ENCODE measurements around the gene AGL.
"Not testable (repeated sequence)": the region's sequence is repeated elsewhere in the genome, so short reads cannot be mapped to it uniquely, and the experiment has no call there.

The AGL gene

GRCh38 chr1:99945174-99945573 is 95.0 kb downstream of the AGL start:
- no peak for DNase-seq

GRCh38 chr1:99950486-99950885 is 100.3 kb downstream of the AGL start:
- DNase-seq: no peak

- no peak for DNase-seq
These were observed 102.4 kb downstream of the AGL start for GRCh38 chr1:99952522-99952921.

DNA sequence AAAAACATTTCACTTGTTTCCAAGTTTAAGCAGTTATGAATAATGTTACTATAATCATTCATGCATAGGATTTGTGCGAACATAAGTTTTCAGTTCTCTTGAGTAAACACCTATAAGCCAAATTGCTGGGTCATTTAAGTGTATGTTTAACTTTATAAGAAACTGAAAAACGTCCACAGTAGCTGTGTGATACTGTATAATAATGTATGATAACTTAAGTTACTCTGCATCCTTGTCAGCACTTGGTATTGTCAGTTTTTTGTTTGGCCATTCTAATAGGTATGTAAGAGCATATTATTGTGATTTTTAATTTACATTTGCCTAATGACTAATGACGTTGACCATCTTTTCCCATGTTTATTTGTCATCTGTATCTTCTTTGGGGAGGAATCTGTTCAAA is 105.2 kb downstream of the AGL start:
- DNase-seq: no peak

DNA sequence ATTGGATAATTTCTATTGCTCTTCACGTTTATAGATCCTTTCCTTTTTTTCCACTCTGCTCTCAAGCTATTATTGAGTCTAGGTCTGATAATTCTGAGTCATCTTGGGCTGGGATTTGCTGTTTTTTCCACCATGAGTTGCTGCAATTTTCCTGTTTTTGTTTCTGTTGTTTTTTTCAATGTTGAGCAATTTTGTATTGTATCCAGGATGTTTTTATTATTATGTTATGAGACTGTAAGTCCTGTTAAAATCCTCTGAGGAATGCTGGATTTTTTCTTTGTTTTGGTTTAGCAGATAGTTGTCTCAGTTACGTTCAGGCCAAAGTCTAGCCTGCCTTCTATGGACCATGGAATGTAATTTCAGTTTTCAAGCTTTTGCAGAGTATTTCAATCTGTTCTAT is 106.6 kb downstream of the AGL start:
- DNase-seq: no peak

GRCh38 chr1:99957818-99958217 is 107.7 kb downstream of the AGL start:
- DNase-seq: no peak

DNA sequence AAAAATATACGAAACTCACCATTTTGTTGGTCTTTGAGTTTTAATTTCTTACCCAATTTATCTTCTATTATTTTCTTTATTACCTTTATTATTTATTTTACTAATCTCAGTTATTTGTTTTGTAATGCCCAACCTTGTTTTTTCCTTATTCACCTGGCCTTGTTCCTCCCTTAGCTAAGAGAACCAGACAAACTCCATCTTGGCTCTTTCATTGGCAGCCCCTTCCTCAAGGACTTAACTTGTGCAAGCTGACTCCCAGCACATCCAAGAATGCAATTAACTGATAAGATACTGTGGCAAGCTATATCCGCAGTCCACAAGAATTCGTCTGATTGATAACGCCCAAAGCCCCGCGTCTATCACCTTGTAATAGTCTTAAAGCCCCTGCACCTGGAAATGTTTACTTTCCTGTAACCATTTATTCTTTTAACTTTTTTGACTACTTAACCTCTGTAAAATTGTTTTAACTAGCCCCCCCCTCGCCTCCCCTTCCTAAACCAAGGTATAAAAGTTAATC is 109.1 kb downstream of the AGL start:
- DNase-seq: not testable (repeated sequence)

DNA sequence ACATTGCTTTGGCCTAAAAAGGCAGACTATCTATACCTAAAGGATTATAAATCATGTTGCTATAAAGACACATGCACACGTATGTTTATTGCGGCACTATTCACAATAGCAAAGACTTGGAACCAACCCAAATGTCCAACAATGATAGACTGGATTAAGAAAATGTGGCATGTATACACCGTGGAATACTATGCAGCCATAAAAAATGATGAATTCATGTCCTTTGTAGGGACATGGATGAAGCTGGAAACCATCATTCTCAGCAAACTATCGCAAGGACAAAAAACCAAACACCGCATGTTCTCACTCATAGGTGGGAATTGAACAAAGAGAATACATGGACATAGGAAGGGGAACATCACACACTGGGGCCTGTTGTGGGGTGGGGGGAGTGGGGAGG is 110.1 kb downstream of the AGL start:
- DNase-seq: not testable (repeated sequence)

DNA sequence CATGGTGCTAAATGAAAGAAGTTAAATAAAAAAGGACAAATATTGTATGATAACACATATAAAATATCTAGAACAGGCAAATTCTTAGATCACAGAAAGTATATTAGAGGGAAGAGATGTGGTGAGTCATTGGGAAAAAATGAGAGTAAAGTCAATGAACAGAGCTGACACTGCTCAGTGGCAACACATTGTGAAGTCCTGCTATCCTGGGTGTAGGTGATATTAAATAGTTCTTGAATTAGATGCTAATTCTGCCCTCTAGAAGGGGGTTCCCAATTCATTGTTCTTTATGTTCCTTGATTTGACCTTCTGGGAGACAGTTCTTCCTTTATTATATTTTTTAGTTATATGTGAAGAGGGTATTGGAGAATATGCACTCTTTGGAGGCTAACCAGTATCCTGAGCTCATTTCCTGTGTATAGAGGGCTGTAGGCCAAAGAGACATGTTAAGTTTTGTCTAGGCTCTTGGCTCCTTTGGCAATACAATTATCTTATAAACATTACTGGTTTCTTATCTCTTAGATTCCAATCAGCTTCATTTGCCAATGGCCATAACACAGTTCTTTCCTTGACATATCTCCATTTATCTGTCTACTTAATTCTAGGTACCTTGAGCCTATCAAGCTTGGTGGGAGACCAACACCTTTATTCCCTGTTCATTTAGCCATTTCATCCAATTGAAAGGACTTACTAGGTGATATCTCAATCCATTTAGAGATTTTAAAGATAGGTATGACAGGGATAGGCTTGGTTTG is 113.1 kb downstream of the AGL start:
- no peak for DNase-seq

GRCh38 chr1:99964806-99965205 is 114.6 kb downstream of the AGL start:
- DNase-seq: no peak

DNA sequence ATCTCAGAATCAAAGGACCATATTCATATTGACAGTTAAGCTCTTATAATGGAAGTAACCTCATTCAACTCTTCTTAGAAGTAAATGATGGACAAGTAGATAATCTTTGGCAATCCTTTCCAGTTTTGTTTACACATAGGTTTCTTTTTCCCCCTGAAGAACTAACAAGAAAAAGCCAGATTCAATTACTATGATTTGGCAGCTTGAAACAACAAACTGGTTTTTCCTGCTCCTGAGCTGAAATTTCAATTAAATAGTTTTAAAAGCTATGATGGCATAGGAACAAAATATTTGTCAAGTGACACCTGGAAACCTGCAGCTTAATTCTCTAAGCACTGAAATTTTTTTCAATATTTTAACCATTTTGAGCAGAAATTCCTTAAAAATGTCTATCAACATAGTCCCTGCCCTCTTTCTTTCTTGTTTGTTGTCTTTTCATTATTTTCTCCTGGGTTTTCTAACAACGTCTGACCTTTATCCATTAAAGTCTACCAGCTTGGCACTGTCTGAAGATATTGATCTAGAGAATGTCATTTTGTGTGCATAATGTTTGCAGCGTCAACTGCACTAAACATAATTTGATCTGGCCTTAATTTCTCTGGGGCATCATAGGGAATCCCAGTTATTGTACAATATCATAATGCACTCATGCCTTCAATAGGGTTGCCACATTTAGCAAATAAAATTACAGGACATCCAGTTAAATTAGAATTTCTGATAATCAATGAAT is 115.7 kb downstream of the AGL start:
- DNase-seq: no peak

DNA sequence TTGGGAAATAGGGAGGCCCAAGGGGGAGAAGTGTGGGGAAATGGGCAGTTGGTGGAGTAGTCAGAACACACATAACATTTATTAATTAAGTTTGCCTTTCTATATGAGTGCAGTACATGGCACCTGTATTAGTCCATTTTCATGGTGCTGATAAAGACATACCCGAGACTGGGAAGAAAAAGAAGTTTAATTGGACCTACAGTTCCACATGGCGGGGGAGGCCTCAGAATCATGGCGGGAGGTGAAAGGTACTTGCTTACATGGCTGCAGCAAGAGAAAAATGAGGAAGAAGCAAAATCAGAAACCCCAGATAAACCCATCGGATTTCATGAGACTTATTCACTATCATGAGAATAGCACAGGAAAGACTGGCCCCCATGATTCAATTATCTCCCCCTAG is 118.1 kb downstream of the AGL start:
- DNase-seq: no peak

GRCh38 chr1:99969260-99969728 is 119.1 kb downstream of the AGL start:
- DNase-seq: no peak

DNA sequence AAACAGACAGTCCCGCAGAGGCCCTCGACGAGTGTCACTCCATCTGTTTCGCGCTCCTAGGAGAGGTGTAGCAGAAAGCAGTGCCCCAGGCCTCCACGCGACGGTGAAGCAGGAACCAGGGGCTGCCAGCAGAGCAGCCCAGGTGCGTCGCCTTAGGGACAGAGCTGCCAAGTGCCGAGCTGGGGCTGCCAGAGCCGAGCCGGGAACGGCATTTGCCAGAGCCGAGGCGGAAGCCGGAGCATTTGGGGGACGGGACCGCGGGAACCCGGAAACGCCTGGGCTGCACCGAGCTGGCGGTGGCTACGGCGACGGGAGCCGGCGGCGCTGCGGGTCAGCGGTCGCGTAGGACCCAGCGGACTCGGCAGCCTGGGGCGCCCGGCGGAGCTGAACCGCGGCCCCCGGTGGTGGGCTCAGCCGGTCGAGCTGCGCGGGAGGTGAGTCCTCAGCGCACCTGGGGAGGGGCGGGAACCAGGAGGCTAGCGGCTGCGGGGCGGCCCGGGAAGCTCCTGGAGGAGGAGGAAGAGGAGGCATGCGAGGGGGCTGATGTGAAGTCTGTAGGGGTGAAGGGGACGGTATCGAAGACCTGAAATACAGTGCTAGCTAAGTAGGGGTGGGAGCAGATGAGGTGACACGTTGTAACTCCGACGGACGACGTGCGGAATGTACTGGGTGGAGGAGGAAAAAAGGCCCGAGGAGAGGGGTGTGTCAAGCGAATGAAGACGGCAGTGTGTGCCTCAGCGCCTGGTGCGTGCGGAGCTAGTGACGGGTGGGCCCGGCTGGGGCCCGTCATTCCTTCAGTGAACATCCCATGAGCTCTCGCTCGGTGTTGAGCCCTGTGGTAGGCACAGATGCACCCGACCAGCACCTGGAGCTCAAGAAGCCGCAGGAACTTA is 119.8 kb downstream of the AGL start, which contains the start of gene SLC35A3:
Gene SLC35A3 (plus strand): TSS at position 268 of the 893 bp plus-strand sequence. CDS start 23,559 bp downstream, outside the sequence.
- peak; percentile 63 for DNase-seq

GRCh38 chr1:99970713-99971255 is 120.6 kb downstream of the AGL start:
- no peak for DNase-seq

DNA sequence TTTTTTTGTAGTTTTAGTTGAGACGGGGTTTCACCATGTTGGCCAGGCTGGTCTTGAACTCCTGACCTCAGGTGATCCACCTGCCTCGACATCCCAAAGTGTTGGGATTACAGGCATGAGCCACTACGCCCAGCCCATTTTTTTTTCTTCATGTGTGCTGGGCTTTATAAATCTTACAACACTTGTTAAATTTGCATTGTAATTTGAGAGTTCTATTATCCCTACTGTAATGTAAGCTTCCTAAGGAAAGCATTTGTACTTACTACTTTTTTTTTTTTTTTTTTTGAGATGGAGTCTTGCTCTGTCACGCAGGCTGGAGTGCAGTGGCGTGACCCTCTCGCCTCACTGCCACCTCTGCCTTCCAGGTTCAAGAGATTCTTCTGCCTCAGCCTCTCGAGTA is 121.9 kb downstream of the AGL start:
- DNase-seq: not testable (repeated sequence)
